Esophagus squamous epithelium (tissue), 4 donors: Measurements from ENCODE around the gene TMEM132D.

Experiments used
- POLR2A ChIP-seq, 4 donors: fragments of 450-650 bp; IDR thresholded peaks; one replicate each; pipeline ENCODE4 v1.6.1; 2017; ENCODE audit warnings: antibody characterized with exemption in 4 of 4, mild to moderate bottlenecking in 4 of 4, moderate library complexity in 3 of 4
- TF ChIP-seq, protein P1 (sequence below), 6 experiments: fragments of 450-650 bp in 4 of 6; fragments of 200-600 bp in 2 of 6; sonication (generic) in 2 of 6; IDR thresholded peaks; one replicate each; pipeline ENCODE4 v1.5.1; 2016 to 2019; ENCODE audit warnings: antibody characterized with exemption in 6 of 6, mild to moderate bottlenecking in 4 of 6, moderate library complexity in 4 of 6

DNA sequence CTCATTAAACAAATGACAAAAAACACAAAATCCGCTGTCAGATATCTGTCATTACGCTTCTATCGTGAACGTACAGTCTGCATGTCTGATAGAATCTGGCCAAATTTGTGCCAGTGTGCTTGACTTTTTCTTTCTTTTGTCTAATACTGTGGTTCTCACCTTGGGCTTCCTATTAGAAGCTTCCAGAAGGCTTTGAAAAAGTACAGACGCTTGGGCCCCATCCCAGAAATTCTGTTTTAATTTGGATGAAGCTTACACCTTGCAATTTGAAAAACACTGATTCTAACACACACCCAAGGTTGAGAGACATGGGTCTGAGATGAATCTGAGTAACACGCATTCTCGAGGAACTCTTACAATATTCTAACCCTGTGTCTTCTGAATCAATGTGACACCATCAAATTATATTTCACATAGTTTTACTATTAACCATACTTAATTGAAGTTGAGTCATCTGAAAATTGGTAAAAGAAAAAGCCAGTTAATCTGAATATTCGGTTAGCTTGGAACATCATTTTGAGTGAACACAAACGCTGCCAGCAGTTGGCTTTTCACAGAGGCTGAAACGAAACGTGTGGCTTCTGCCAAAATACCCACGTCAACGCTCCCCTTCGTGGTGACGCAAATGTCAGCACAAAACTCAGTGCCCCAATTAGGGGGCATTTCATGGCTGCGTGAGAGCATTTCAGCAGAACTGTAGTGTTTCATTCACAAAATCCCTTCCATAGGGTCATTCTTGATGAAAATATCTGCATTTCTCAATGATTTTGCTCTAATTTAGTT, 420.5 kb downstream of the TMEM132D start:
- TF ChIP-seq, protein P1, sequence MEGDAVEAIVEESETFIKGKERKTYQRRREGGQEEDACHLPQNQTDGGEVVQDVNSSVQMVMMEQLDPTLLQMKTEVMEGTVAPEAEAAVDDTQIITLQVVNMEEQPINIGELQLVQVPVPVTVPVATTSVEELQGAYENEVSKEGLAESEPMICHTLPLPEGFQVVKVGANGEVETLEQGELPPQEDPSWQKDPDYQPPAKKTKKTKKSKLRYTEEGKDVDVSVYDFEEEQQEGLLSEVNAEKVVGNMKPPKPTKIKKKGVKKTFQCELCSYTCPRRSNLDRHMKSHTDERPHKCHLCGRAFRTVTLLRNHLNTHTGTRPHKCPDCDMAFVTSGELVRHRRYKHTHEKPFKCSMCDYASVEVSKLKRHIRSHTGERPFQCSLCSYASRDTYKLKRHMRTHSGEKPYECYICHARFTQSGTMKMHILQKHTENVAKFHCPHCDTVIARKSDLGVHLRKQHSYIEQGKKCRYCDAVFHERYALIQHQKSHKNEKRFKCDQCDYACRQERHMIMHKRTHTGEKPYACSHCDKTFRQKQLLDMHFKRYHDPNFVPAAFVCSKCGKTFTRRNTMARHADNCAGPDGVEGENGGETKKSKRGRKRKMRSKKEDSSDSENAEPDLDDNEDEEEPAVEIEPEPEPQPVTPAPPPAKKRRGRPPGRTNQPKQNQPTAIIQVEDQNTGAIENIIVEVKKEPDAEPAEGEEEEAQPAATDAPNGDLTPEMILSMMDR (IDR thresholded peaks at IDR 0.05), result no peak
- no peak for TF ChIP-seq POLR2A (IDR thresholded peaks at IDR 0.05)
